COLO668 (cell line): ENCODE measurements around the gene DDIT4.
A peak's percentile ranks its signal among the peaks of the same experiment; 100 is the strongest.
"Not testable (repeated sequence)": the region's sequence is repeated elsewhere in the genome, so short reads cannot be mapped to it uniquely, and the experiment has no call there.

ENCODE experiments used
- DNase-seq: peaks from one replicate; lab custom pipeline; 2025; ENCODE audit not compliant: unreplicated experiment; lab: John Stamatoyannopoulos, UW

The DDIT4 gene

DNA sequence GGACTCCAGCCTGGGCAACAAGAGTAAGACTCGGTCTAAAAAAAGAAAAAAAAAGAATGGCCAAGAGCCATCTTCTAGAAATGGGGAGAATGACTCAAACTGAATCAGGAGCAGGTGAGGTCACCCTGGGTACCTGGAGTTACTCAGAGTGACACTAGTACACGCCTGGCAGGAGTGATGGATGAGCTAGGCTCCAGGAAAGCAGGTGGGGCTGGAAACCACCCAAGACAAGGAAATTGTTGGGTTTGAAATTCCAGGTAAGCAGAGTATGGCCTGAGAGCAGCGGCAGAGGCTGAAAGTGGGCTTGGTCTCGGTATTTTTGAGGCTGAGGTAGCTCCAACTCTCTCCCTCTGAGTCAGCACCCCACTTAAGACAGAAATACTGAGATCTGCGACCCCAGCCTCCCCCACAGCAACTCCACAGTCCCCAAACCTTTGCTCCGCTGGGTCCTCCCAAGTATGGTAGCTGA lies 18.5 kb downstream of the DDIT4 start:
- peak; percentile 4 for DNase-seq

DNA sequence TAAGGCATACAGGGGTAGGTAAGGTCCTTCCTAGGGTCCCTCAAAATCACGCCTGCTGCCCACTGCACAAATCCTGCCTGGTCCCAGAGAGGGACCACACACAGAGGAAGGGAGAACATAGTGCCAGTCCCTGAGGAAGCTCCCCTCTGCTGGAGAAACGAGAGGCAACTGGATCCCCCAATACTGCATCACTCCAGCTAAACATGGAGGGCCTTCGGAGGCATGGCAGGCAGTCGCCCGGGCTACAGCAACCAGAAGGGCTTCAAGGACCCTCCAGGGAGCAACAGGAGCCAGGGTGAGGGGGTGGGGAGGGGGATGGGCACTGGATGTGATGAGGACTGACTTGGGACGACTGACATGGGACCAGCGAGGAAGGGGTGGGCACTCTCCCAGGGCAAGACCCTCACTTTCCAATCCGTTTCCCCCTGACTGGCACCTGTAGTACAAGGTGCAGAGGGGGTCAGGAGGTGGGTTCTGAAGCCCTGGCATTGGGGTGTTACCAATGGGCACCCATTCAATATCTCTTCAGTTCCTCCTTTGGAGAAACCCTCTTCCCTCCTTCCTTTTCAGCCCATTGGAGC lies 21.7 kb downstream of the DDIT4 start:
- no peak for DNase-seq

- not testable (repeated sequence) for DNase-seq
These were observed 23.1 kb downstream of the DDIT4 start for GRCh38 chr10:72296829-72297280.

GRCh38 chr10:72297281-72297804 lies 23.6 kb downstream of the DDIT4 start:
- DNase-seq: peak; percentile 30

DNA sequence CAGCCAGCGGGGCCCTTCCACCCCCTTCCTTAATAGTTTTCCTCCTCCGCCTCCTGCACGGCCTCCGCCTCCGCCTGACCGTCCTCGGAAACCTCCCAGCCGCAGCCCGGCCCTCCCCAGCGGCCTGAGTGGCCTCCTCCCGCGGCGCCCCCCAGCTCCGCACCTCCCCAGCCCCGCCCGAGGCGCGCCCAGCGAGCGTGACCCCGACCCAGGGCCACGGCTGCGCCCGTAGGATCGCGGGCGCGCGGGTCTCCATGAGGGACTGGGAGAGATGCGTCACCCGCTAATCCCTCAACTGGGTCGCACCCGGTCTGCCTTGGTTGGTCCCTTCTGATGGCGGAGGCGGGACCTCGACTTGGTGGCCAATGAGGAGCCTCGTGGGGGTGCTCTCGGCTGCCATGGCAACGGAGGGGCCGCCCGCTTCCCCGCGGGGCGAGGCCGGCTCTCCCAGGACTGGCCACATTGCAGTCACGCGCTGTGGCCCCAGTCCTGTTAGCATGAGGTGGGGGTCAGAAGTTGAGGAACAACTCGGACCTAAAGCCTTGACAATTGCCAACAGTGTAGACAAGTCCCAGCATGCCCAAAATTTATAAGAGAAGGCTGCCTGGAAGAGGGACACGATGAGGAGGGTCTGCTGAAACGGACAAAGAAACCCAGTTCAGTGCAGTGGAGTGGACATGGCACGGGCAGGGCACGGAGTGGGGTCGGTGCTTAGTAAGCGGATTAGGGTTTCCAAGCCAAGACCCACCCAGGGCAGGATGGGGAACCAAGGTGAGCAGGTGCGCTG lies 24.3 kb downstream of the DDIT4 start:
- peak; percentile 86 for DNase-seq

DNA sequence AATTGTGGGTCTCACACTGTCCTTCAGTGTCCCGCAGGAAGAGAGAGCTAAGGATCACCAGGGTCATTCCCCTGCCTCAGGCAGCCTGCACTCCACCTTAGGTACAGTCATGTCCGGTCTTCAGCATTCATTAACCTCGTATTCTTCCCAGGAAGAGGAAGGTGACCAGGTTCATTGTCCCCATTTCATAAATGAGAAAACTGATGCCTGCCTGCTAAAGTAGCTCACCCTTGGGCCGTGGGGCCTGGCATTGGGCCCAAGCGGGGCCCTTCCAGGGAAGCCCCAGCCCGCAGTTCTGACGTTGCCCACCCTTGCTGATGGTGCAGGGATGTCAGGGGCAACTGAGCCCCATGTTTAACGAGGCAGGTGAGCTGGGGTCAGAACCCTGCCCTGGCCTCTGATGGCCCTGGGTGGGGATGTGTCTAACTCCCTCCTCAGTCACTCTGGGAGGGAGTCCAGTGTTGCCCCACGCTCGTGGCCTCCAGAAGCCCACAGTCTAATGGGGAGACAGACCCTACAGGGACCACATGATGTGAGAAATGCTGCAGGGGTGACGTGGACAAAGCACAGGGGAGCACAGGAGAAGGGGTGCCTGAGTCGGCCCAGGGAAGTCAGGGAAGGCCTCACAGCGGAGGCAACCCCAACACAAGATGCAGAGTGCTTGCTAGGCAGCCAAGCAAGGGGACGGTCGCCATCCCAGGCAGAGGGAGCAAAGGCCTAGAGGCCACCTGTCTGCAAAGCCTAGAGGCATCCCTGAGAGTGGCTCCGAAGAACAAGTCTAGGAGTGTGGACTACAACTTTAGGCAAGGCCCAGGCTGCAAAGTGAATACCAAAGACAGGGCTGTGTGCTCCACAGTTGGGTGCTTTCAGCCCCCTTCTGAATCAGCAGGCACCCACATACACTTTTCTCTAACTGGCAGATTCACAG lies 25.1 kb downstream of the DDIT4 start:
- no peak for DNase-seq

GRCh38 chr10:72303424-72304128 lies 29.9 kb downstream of the DDIT4 start:
- no peak for DNase-seq

- DNase-seq: no peak
These were observed 32.6 kb downstream of the DDIT4 start for GRCh38 chr10:72306215-72306760.

DNA sequence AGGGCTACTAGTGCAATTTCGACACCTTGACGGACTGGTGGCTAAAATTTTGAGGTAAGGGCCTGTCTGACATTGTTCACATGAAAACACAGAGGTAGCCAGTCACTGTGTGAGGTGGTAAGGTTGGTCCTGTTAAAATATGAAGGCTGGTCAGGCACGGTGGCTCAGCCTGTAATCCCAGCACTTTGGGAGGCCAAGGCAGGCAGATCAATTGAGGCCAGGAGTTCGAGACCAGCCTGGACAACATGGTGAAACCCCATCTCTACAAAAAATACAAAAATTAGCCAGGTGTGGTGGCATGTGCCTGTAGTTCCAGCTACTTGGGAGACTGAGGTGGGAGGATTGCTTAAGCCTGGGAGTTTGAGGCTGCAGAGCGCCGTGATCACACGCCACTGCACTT lies 34.0 kb downstream of the DDIT4 start:
- not testable (repeated sequence) for DNase-seq

DNA sequence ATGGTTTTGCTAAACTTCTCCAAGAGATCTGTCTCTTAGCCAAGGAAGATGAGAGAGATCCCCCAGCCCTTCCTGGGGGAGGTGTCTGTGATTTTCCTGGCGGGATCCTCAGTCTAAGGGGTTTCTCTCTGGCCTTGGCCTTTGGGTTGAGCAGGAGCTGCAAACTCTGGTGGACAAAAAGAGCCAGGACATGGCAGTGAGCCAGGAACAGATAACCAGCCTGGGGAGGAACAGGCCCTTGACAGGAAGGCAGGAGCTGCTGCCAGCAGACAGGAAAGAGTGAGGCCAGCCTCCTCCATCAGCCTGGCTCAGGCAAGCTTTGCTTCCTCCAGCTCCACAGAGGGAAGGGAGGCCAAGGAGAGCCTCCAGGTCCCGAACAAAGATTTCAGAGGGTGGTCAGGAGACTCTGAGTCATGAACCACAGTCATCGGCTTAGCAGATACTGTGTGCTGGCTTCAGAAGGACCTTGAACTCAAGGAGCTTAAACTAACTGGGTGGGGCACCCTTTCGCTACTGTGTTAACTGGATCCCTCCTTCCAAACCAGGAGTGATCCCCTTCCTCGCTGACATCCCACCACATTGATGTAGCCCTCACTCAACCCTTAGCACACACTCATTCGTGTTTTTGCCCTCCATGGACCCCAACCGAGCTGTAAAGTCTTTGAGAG lies 34.7 kb downstream of the DDIT4 start:
- peak; percentile 9 for DNase-seq

- DNase-seq: peak; percentile 4
These were observed 35.8 kb downstream of the DDIT4 start for GRCh38 chr10:72309290-72310240.

GRCh38 chr10:72310241-72310633 lies 36.5 kb downstream of the DDIT4 start:
- peak; percentile 41 for DNase-seq

- peak; percentile 25 for DNase-seq
These were observed 36.9 kb downstream of the DDIT4 start for GRCh38 chr10:72310636-72311035.

GRCh38 chr10:72311667-72312066 lies 37.9 kb downstream of the DDIT4 start:
- DNase-seq: no peak

DNA sequence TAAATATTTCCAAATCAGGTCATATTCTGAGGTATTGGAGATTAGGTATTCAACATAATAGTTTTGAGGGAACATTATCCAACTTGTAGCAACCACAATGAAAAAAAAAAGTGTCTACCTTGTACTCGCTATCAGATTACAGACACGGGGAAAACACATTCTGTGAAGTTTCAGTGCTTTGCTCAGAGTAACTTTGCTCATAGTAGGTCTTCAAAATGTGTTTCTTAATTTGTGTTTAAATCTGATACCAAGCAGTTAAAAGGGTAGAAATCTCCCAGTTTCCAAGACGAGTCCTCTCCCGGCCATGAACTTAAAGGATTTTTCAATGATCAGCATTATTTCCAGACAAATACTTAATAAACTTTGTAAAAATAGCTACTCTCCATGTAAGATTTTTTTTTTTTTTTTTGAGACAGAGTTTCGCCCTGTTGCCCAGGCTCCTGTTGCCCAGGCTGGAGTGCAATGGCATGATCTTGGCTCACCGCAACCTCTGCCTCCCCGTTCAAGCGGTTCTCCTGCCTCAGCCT lies 39.2 kb downstream of the DDIT4 start:
- DNase-seq: no peak

GRCh38 chr10:72314263-72314662 lies 40.5 kb downstream of the DDIT4 start:
- no peak for DNase-seq

GRCh38 chr10:72315054-72315453 lies 41.3 kb downstream of the DDIT4 start:
- DNase-seq: no peak

- DNase-seq: no peak
These were observed 42.1 kb downstream of the DDIT4 start for GRCh38 chr10:72315611-72316385.
